ENCODE measurements around the gene NAT14.

The NAT14 gene

DNA sequence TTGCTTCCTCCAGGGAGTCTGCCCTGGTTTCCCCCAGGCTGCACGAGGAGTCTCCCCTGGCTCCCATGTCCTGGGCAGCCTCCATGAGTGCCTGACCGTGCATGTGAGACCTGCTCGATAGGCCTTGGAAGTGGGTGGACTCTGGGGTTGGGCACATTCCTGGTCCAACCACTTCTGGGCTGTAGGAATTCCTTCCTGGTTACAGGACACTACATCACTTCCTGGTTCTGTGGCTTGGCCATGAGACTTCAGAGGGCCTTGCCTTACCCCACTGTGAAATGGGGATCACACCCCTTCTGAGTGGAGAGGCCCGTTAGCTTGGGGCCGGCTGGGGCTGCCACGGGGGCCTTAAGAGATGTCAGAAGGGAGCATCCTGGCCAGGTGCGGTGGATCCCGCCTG, 12.5 kb upstream of the NAT14 start:
- no peak for DNase-seq

DNA sequence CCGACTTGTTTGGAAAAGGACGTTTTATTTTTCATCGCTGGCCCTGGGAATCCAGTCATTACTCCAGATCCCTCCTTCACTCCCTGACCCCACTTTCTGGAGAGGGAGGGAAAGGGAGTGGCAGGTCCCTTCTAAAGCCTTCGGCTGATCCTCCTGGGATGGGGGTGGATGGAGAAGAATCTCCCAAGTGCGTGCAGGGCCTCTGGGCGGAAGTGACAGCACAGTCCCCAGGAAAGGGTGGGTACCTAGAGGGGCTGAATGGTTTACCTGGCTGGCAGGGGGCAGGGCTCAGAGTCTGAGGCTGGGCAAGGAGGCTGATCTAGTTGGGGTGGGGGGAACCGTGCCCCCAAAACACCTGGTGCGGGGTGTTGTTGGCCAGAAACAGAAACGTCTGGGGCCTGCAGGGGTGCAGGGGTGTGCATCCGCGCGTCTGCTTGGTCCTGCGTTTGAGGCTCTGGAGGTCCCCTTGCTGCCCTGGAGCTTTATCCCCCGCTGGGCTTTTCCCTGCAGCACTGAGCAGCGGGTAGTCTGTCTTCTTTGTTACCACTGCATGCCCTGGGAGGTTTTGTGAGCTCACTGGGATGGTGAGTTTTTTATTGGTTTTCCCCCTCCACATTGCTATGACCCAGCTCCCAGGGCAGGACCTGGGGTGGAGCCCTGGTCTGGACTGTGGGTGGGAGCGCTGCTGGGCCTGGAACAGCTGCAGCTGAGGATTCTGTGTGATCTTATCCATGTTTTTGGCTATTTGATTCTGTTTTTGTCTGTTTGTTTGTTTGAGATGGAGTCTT, 11.6 kb upstream of the NAT14 start:
- peak; percentile 58 for DNase-seq

DNA sequence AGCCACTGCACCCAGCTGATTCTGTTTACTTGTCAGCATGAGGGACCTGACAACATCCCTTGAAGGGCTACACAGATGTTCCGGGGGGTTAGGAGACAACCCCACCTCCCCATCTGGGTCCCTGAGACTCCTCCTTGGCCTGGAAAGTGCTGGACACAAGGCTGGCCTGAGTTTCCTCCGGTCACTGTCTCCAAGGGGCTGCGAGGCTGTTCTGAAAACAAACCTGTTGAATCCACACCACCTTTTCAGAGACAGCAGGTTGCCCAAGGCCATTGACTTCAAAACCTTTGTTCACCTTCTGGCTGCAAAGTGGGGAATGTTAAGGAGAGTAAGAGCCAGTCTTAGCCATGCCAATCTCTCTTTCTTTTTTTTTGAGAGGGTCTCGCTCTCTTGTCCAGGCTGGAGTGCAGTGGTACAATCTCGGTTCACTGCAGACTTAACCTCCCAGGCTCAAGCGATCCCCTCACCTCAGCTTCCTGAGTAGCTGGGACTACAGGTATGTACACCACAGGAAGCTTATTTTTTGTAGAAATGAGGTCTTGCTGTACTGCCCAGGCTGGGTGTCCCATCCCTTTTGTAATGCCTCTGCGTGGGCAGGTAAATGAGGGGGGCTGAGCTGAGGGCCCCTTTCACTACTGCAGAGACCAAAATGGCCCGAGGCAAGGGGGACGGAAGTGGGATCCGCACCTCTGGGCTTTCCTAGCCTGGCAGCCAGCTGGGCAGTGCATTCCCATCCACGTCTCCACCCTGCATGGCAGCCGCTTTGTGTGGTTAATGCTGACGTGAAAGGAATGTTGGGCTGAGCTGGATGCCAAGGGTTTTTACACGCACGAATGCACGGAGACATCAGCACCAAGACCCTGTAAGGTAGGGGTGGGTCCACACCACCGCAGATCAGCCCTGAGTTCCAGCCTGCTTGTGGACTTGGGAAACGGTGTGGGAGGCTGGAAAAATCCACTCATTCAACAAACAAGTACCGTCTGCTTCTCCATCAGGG, 10.4 kb upstream of the NAT14 start:
- no peak for DNase-seq

DNA sequence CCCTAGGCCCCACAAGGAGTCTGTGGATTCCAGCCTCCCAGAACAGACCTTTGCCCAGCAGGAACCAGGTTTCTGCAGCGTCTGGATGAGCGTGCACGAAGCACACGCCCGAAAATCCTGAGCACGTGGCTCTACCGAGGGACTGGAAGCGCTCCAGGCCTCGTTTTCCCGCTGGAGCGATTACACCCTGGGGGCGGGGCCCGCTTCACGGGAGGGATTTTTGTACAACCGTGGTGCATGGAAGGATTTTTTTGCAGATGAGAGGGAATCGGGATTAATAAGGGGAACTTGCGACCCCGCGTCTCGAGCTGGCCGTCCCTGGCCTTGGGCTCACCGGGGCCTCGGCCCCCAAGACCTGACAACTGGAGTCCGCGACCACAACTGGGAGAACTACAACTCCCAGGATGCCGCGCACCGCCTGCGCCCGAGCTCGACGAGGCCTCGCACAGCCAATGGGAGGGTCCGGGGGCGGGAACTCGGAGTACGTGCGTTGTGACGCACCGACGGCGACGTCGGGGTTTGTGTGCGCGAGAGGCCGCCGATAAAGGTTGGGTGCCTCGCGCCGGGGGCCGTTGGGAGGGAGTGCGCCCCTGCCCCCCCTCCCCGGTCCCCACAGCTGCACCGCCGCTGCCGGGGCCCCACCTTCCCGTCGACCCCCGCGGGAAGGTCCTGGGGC, 8.8 kb upstream of the NAT14 start, which contains the start of gene ZNF628:
Gene ZNF628 (plus strand): TSS at position 518 of the 676 bp plus-strand sequence. CDS start 3,294 bp downstream, outside the sequence.
- DNase-seq, result peak; percentile 100

DNA sequence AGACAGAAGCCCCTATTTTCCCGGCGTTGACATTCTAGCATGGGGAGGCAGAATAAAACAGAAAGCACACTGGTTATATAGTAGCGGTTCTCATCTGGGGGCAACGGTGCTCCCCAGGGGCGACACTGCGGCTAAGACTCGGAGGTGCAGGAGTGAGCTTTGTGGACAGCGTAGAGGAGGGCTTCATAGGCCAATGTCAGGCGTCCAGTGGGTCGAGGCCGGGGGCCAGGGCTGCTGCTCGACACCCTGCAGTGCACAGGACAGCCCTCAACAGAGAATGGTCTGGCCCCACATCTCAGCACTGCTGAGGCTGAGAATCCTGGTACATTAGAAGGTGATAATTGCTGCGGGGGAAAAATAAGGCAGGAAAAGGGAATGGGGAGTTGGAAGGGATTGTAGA, 7.1 kb upstream of the NAT14 start:
- no peak for DNase-seq

DNA sequence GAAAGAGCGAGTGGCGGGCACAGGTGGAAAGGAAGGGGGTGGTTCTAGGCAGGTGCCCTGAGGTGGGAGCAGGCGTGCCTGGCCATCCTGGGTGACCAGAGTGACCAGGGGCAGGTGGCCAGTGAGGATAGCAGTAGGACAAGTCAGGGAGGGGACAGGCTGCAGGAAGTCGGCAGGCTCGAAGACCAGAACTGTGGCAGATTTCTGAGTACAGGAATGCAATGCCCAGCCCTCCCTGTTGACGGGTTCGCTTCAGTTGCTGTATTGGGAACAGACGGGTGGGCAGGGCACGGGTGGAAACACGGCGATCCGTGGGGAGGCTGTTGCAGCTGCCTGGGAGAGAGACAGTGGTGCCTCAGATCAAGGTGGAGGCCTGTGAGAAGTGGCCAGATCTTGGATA, 6.6 kb upstream of the NAT14 start:
- no peak for DNase-seq

DNA sequence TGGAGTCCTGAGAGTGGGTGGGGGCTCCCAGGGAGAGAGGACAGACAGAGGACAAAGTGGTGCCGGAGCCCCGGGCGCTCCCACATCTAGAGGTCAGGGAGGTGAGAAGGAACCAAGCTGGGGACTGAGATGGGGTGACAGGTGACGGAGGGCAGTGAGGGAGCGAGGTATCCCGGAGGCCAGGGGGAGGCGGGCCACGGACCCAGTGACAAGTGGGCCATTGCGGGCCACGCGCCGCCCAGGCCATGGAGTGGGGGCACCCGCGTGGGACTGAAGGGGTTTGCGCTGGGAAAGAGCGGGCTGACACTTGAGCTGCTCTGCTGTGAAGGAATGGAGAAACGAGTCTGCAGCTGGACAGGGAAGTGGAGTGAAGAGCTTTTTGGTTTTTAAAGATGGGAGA, 5.9 kb upstream of the NAT14 start:
- no peak for DNase-seq

DNA sequence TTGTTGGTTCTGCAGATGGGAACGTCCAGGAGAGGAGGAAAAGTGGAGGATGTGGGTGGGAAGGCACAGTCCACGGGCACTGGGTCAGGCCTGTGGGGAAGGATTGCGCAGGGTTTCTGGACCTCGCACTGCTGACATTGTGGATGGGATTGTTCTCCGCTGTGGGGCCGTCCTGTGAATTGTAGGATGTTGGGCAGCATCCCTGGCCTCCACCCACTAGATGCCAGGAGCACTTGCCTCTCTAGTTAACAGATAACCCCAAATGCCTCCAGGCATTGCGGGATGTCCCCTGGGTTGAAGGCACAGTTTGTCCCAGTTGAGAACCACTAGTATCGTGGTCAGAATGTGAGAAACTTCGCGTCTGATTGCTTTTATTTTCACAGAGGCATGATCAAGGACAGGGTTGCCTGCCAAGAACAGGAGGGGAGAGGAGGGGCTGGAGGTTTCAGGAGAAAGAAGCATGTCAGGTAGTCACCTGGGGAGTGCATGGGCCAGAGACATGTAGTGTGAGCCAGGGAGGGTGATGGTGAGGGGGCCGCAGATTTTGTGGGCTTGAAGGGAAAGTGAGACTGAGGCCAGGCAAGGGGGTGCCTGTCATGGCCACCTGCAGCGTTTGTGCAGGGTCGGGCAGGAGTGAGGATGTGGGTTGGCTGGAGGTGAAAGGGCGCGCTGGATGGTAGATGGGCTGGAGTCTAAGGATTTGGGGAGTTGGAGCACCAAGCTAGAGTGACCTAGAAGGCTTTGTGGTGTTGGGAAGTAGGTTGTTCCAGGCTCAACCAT, 5.3 kb upstream of the NAT14 start:
- DNase-seq, result no peak

DNA sequence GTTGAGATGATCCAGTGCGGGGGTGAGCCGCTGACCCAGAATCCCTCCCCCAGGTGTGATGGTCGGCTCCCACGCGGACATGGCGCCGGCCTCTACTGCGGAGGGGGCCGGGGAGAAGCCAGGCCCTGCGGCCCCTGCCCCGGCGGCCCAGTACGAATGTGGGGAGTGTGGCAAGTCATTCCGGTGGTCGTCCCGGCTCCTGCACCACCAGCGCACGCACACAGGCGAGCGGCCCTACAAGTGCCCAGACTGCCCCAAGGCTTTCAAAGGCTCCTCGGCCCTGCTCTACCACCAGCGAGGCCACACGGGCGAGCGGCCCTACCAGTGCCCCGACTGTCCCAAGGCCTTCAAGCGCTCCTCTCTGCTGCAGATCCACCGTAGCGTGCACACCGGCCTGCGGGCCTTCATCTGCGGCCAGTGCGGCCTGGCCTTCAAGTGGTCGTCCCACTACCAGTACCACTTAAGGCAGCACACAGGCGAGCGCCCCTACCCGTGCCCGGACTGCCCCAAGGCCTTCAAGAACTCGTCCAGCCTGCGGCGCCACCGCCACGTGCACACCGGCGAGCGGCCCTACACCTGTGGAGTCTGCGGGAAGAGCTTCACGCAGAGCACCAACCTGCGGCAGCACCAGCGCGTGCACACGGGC, 3.7 kb upstream of the NAT14 start:
- no peak for DNase-seq

DNA sequence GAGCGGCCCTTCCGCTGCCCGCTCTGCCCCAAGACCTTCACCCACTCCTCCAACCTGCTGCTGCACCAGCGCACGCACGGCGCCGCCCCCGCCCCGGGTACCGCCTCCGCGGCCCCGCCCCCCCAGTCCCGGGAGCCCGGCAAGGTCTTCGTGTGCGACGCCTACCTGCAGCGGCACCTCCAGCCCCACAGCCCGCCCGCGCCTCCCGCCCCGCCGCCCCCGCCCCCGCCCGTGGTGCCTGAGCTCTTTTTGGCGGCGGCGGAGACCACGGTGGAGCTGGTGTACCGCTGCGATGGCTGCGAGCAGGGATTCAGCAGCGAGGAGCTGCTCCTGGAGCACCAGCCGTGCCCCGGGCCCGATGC, 3.2 kb upstream of the NAT14 start:
- DNase-seq, result no peak

DNA sequence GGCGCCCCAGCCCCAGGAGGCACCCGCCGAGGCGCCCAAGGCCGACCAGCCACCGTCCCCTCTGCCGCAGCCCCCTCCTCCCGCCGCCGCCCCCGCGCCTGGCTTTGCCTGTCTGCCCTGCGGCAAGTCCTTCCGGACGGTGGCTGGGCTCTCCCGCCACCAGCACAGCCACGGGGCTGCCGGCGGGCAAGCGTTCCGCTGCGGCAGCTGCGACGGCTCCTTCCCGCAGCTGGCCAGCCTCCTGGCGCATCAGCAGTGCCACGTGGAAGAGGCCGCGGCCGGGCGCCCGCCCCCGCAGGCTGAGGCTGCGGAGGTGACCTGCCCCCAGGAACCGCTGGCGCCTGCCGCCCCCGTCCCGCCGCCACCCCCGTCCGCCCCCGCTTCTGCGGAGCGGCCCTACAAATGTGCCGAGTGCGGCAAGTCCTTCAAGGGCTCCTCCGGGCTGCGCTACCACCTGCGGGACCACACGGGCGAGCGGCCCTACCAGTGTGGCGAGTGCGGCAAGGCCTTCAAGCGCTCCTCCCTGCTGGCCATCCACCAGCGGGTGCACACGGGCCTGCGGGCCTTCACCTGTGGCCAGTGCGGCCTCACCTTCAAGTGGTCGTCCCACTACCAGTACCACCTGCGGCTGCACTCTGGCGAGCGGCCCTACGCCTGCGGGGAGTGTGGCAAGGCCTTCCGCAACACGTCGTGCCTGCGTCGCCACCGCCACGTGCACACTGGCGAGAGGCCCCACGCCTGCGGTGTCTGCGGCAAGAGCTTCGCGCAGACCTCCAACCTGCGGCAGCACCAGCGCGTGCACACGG, 2.6 kb upstream of the NAT14 start:
- DNase-seq, result no peak

DNA sequence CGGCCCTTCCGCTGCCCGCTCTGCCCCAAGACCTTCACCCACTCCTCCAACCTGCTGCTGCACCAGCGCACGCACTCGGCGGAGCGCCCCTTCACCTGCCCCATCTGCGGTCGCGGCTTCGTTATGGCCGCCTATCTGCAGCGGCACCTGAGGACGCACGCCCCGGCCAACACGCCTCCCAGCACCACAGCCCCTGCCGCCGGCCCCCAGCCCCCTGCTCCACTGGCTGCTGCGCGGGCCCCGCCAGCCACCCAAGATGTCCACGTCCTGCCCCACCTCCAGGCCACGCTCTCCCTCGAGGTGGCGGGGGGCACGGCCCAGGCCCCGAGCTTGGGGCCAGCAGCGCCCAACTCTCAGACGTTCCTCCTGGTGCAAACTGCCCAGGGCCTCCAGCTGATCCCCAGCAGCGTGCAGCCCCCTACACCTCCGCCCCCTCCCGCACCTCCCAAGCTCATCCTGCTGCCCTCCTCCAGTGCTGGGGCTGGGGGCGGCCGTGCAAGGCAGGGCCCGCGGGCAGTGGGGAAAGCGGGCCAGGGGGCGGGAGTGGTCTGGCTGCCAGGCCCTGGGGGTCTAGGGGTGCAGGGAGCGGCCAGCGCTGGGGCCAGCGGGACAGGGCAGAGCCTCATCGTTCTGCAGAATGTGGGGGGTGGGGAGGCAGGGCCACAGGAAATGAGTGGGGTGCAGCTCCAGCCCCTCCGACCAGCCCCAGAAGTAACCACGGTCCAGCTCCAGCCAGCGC, 1.9 kb upstream of the NAT14 start:
- no peak for DNase-seq

DNA sequence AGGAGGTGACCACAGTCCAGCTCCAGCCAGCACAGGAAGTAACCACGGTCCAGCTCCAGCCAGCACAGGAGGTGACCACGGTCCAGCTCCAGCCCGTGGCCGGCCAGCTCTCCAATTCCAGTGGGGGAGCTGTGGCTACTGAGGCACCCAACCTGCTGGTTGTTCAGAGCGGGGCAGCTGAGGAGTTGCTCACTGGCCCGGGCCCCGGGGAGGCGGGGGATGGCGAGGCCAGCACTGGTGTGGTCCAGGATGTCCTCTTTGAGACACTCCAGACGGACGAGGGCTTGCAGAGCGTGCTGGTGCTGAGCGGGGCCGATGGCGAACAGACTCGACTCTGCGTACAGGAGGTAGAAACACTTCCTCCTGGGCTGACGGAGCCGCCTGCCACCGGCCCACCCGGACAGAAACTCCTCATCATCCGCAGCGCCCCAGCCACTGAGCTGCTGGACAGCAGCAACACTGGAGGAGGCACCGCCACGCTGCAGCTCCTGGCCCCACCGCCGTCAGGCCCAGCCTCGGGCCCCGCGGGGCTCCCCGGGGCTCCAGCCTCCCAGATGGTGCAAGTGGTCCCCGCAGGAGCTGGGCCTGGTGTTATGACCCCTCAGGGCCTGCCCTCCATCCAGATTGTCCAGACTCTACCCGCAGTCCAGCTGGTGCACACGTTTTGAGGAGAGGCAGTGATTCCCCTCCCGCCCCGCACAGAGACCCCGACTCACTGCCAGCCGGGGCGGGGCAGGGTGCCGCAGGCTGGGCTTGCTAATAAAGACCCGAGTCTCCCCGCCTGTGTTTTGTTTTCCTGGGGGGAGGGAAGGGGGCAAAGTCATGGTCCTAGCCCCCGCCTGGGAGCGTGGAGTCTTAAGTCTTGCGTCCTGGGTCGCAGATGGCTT, 1.0 kb upstream of the NAT14 start:
- no peak for DNase-seq

DNA sequence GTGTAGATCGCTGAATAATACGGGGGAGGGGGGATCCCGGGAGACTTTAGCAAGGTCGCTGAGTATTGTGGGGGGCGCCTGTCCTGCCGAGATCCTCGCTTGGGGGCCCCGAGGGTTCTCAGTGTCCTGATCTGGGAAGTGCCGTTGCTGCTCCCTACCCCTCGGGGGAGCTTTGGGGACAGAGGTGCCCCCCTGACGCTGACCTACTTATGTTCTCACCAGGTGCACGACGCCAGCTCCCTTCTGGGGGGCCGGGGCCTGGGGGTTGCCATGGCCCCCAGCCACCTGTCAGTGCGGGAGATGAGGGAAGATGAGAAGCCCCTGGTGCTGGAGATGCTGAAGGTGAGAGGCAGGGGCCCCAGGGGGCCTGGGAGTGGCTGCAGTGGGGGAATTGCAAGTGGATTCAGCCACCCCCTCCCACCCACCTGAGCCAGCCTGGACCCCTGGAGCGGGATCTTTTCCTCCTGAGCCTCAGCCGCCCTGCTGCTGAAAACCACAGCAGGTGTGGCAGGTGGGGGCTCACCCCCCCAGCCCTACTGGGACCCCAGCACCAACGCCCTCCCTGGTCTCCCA, 537 bp downstream of the NAT14 start:
- peak; percentile 57 for DNase-seq

DNA sequence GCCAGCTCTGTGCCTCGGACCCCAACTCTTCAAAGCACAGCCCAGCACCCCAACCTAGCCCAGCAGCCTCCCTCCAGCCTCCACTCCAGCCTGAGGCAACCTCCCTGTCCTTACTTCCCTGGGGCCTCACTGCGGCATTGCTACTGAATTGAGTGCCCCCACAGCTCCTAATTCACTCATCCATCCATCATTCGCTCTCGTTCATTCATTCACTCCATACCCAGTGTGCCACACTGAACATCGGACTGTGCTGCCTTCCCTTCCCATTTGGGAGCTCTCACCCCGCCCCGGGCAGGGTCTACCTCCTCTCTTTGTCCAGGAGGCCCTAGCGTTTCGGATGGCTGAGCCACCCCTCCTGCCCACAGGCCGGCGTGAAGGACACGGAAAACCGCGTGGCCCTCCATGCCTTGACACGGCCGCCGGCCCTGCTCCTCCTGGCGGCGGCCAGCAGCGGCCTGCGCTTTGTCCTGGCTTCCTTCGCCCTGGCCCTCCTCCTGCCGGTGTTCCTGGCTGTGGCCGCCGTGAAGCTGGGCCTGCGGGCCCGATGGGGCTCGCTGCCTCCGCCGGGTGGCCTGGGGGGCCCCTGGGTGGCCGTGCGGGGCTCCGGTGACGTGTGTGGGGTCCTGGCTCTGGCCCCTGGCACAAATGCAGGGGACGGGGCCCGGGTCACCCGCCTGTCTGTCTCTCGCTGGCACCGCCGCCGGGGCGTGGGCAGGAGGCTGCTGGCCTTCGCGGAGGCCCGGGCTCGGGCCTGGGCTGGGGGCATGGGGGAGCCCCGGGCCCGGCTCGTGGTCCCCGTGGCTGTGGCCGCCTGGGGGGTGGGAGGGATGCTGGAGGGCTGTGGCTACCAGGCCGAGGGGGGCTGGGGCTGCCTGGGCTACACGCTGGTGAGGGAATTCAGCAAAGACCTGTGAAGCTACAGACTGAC, 1.3 kb downstream of the NAT14 start:
- DNase-seq, result no peak

DNA sequence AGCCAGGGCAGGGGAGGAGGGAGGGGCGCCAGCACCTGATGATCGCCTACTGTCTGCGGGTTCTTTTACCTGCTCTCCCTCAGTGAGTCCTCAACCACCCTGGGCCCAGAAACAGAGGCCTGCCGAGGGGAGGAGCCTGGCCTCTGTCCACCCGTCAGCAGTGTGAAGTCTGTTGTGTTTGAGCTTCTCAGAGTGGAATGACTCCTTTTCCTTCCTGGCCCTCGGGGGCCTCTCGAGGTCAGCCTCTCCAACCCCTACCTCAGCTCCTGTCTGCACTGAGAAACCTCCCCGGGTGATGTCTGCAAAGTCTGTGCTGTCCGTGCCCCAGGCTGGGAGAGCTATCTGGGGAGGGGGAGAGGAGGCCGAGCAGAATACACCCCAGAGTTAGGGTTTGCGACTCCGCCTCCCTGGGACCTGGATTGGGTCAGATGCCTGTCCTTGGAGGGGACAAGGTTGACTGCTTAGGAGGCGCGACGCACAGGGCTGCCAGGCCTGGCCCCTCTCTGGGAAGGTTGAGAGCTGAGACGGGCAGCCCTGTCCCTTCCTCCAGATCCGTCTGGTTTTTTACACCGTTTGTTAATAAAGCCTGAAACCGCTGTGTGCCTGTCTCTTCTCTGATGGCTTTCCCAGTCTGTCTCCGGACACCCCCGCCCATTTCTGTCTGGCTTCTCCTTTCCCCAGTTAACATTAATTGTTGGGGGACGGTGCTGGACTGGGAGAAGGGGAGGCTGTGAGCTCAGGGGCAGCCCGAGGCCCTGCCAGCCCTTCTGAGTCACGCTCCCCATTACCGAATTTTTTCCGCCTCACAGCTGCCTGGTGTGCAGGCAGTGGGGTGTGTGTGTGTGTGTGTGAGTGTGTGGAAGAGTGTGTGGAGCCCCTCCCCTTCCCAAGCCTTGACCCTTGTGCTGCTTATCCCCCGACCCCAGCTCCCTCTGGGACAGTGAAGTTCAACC, 2.3 kb downstream of the NAT14 start:
- DNase-seq, result peak; percentile 94

Measured in NCI-H2227 treated with DMSO at 0.1 percent for 48 hours (cell line).